ENCODE results near the gene LYZL6.

The LYZL6 gene

GRCh38 chr17:35943537-35943936, at the start of gene LYZL6:
Gene LYZL6, minus strand, starts transcription at chr17:35943713. Its CDS starts 4,357 bp downstream, at chr17:35939356.
- DNase-seq = no peak

- no peak for DNase-seq
These were observed 47.6 kb upstream of the LYZL6 start for GRCh38 chr17:35991075-35991474.

GRCh38 chr17:35988164-35988563, 44.7 kb upstream of the LYZL6 start:
- DNase-seq = no peak

- DNase-seq = no peak
These were observed 43.1 kb upstream of the LYZL6 start, which contains the start of gene CCL14 for GRCh38 chr17:35986643-35987042. Gene CCL14, minus strand, starts transcription at chr17:35986729. Its CDS starts 80 bp downstream, at chr17:35986649.

GRCh38 chr17:35984140-35984539, 40.6 kb upstream of the LYZL6 start:
- no peak for DNase-seq

GRCh38 chr17:35982409-35983191, 39.1 kb upstream of the LYZL6 start:
- DNase-seq = no peak

GRCh38 chr17:35981908-35982330, 38.4 kb upstream of the LYZL6 start:
- no peak for DNase-seq

GRCh38 chr17:35981246-35981645, 37.7 kb upstream of the LYZL6 start, which contains the start of gene CCL16:
Gene CCL16, minus strand, starts transcription at chr17:35981497. Its CDS starts 77 bp downstream, at chr17:35981420.
- DNase-seq = no peak

- DNase-seq = no peak
These were observed 34.8 kb upstream of the LYZL6 start for GRCh38 chr17:35978346-35978745.

- DNase-seq = no peak
These were observed 34.0 kb upstream of the LYZL6 start for GRCh38 chr17:35977509-35977908.

- DNase-seq = peak; percentile 24
These were observed 30.1 kb upstream of the LYZL6 start for GRCh38 chr17:35973333-35974260.

- no peak for DNase-seq
These were observed 29.4 kb upstream of the LYZL6 start for GRCh38 chr17:35972945-35973332.

GRCh38 chr17:35972535-35972934, 29.0 kb upstream of the LYZL6 start:
- no peak for DNase-seq

GRCh38 chr17:35972066-35972465, 28.6 kb upstream of the LYZL6 start:
- DNase-seq = no peak

GRCh38 chr17:35969558-35970380, 26.3 kb upstream of the LYZL6 start:
- DNase-seq = peak; percentile 44

GRCh38 chr17:35968520-35969054, 25.1 kb upstream of the LYZL6 start:
- DNase-seq = no peak

GRCh38 chr17:35965272-35965671, 21.8 kb upstream of the LYZL6 start:
- no peak for DNase-seq

GRCh38 chr17:35963663-35964062, 20.1 kb upstream of the LYZL6 start:
- DNase-seq = no peak

- DNase-seq = no peak
These were observed 10.2 kb upstream of the LYZL6 start for GRCh38 chr17:35953720-35954119.

- DNase-seq = no peak
These were observed 5.9 kb upstream of the LYZL6 start for GRCh38 chr17:35949401-35949800.

GRCh38 chr17:35948092-35948491, 4.6 kb upstream of the LYZL6 start:
- DNase-seq = no peak

GRCh38 chr17:35947156-35947585, 3.7 kb upstream of the LYZL6 start:
- peak; percentile 19 for DNase-seq

Data from HCEC 1CT (cell line).